ENCODE data around the gene BCAT1. TPM values are rescaled to one million over a fixed set of nuclear protein-coding genes. Genes with fewer than 3 reads are reported as not detected.

The BCAT1 gene
- total RNA-seq, 5 donors from 2014 or later (not counting 1 experiment from before 2014, with no cell fraction given), result 1.2 to 4.2 (median 3.2) TPM

GRCh38 chr12:24775073-24775472 lies 173.8 kb downstream of the BCAT1 start:
- Mint-ChIP-seq H3K4me3 (no peak overlapping the region), H3K4me1 (no peaks in the 10 kb centered on the region), H3K27me3 (peaks cover 0 to 3% of the 10 kb centered on the region in 2 donors), H3K27ac (no peak overlapping the region), H3K9me3 (no peaks in the 10 kb centered on the region), H3K36me3 (no peaks in the 10 kb centered on the region)
- 100% methylated on average over 3 of the region's 5 CpGs for WGBS (ENCODE audit: insufficient coverage)
- Histone ChIP-seq H3K4me1 (ENCODE audit: control insufficient read depth in 1 of 2, extremely low read depth in 1 of 2, insufficient read depth in 2 of 2, low read length in 2 of 2) (no peaks in the 10 kb centered on the region), H3K36me3 (ENCODE audit: control insufficient read depth in 2 of 2, extremely low read depth in 1 of 2, insufficient read depth in 1 of 2, low read length in 1 of 2) (no peaks in the 10 kb centered on the region), H3K27ac (ENCODE audit: low read length) (no peak overlapping the region), H3K4me3 (ENCODE audit: control insufficient read depth in 1 of 2, extremely low read depth in 1 of 2, low read length in 1 of 2) (no peak overlapping the region), H3K27me3 (replicated peaks in 1 of 2; ENCODE audit: control insufficient read depth in 2 of 2, extremely low read depth in 1 of 2, insufficient read depth in 2 of 2, low read length in 1 of 2) (no peaks in the 10 kb centered on the region), H3K9me3 (no peaks in the 10 kb centered on the region)
- DNase-seq (no peak), ATAC-seq (replicated peaks in 1 of 4) (no peak)
- ChIA-PET CTCF (no interaction called here), POLR2A (no interaction called here)

GRCh38 chr12:24773996-24774395 lies 174.9 kb downstream of the BCAT1 start:
- Histone ChIP-seq H3K27me3 (replicated peaks in 1 of 2; ENCODE audit: control insufficient read depth in 2 of 2, extremely low read depth in 1 of 2, insufficient read depth in 2 of 2, low read length in 1 of 2) (no peaks in the 10 kb centered on the region), H3K36me3 (ENCODE audit: control insufficient read depth in 2 of 2, extremely low read depth in 1 of 2, insufficient read depth in 1 of 2, low read length in 1 of 2) (no peaks in the 10 kb centered on the region), H3K4me3 (ENCODE audit: control insufficient read depth in 1 of 2, extremely low read depth in 1 of 2, low read length in 1 of 2) (no peak overlapping the region), H3K27ac (ENCODE audit: low read length) (no peak overlapping the region), H3K9me3 (no peaks in the 10 kb centered on the region), H3K4me1 (ENCODE audit: control insufficient read depth in 1 of 2, extremely low read depth in 1 of 2, insufficient read depth in 2 of 2, low read length in 2 of 2) (no peaks in the 10 kb centered on the region)
- H3K36me3 Mint-ChIP-seq, result no peaks in the 10 kb centered on the region
- no peak overlapping the region for H3K4me3 Mint-ChIP-seq
- WGBS (ENCODE audit: insufficient coverage), result 86% methylated on average over 2 of the region's 3 CpGs
- no peaks in the 10 kb centered on the region for H3K9me3 Mint-ChIP-seq
- DNase-seq (no peak), ATAC-seq (replicated peaks in 1 of 4) (no peak)
- H3K27me3 Mint-ChIP-seq, result no peaks in the 10 kb centered on the region
- POLR2A ChIA-PET, result no interaction called here
- no peak overlapping the region for H3K27ac Mint-ChIP-seq
- CTCF ChIA-PET, result no interaction called here
- H3K4me1 Mint-ChIP-seq, result no peaks in the 10 kb centered on the region

GRCh38 chr12:24772813-24773212 lies 176.1 kb downstream of the BCAT1 start:
- no peaks in the 10 kb centered on the region for H3K4me1 ChIP-seq (ENCODE audit: control insufficient read depth in 1 of 2, extremely low read depth in 1 of 2, insufficient read depth in 2 of 2, low read length in 2 of 2)
- H3K4me1 Mint-ChIP-seq, result no peaks in the 10 kb centered on the region
- no peaks in the 10 kb centered on the region for H3K9me3 ChIP-seq
- DNase-seq (no peak), ATAC-seq (replicated peaks in 1 of 4) (no peak)
- no peaks in the 10 kb centered on the region for H3K27me3 Mint-ChIP-seq
- H3K9me3 Mint-ChIP-seq, result no peaks in the 10 kb centered on the region
- no peak overlapping the region for H3K27ac ChIP-seq (ENCODE audit: low read length)
- H3K27me3 ChIP-seq (replicated peaks in 1 of 2; ENCODE audit: control insufficient read depth in 2 of 2, extremely low read depth in 1 of 2, insufficient read depth in 2 of 2, low read length in 1 of 2), result no peaks in the 10 kb centered on the region
- ChIA-PET CTCF (no interaction called here), POLR2A (no interaction called here)
- H3K27ac Mint-ChIP-seq, result no peak overlapping the region
- H3K36me3 Mint-ChIP-seq, result no peaks in the 10 kb centered on the region
- no peak overlapping the region for H3K4me3 ChIP-seq (ENCODE audit: control insufficient read depth in 1 of 2, extremely low read depth in 1 of 2, low read length in 1 of 2)
- H3K36me3 ChIP-seq (ENCODE audit: control insufficient read depth in 2 of 2, extremely low read depth in 1 of 2, insufficient read depth in 1 of 2, low read length in 1 of 2), result no peaks in the 10 kb centered on the region
- no peak overlapping the region for H3K4me3 Mint-ChIP-seq

GRCh38 chr12:24770821-24771220 lies 178.1 kb downstream of the BCAT1 start:
- H3K9me3 ChIP-seq, result no peaks in the 10 kb centered on the region
- no peak overlapping the region for H3K27ac ChIP-seq (ENCODE audit: low read length)
- Mint-ChIP-seq H3K27ac (no peak overlapping the region), H3K4me1 (no peaks in the 10 kb centered on the region), H3K36me3 (no peaks in the 10 kb centered on the region), H3K9me3 (no peaks in the 10 kb centered on the region), H3K27me3 (no peaks in the 10 kb centered on the region), H3K4me3 (no peak overlapping the region)
- ChIA-PET CTCF (no interaction called here), POLR2A (no interaction called here)
- no peaks in the 10 kb centered on the region for H3K36me3 ChIP-seq (ENCODE audit: control insufficient read depth in 2 of 2, extremely low read depth in 1 of 2, insufficient read depth in 1 of 2, low read length in 1 of 2)
- WGBS (ENCODE audit: insufficient coverage), result no CpG with 5 or more reads among the region's 4 CpGs
- no peaks in the 10 kb centered on the region for H3K4me1 ChIP-seq (ENCODE audit: control insufficient read depth in 1 of 2, extremely low read depth in 1 of 2, insufficient read depth in 2 of 2, low read length in 2 of 2)
- DNase-seq (no peak), ATAC-seq (replicated peaks in 1 of 4) (no peak)
- no peaks in the 10 kb centered on the region for H3K27me3 ChIP-seq (replicated peaks in 1 of 2; ENCODE audit: control insufficient read depth in 2 of 2, extremely low read depth in 1 of 2, insufficient read depth in 2 of 2, low read length in 1 of 2)
- no peak overlapping the region for H3K4me3 ChIP-seq (ENCODE audit: control insufficient read depth in 1 of 2, extremely low read depth in 1 of 2, low read length in 1 of 2)

- Mint-ChIP-seq H3K4me1 (no peaks in the 10 kb centered on the region), H3K36me3 (no peaks in the 10 kb centered on the region), H3K9me3 (no peaks in the 10 kb centered on the region), H3K4me3 (no peak overlapping the region), H3K27ac (no peak overlapping the region), H3K27me3 (no peaks in the 10 kb centered on the region)
- no CpG with 5 or more reads among the region's 3 CpGs for WGBS (ENCODE audit: insufficient coverage)
- H3K27me3 ChIP-seq (replicated peaks in 1 of 2; ENCODE audit: control insufficient read depth in 2 of 2, extremely low read depth in 1 of 2, insufficient read depth in 2 of 2, low read length in 1 of 2), result no peaks in the 10 kb centered on the region
- DNase-seq (no peak), ATAC-seq (replicated peaks in 1 of 4) (no peak)
- H3K9me3 ChIP-seq, result no peaks in the 10 kb centered on the region
- ChIA-PET CTCF (no interaction called here), POLR2A (no interaction called here)
- H3K36me3 ChIP-seq (ENCODE audit: control insufficient read depth in 2 of 2, extremely low read depth in 1 of 2, insufficient read depth in 1 of 2, low read length in 1 of 2), result no peaks in the 10 kb centered on the region
- H3K27ac ChIP-seq (ENCODE audit: low read length), result no peak overlapping the region
- no peak overlapping the region for H3K4me3 ChIP-seq (ENCODE audit: control insufficient read depth in 1 of 2, extremely low read depth in 1 of 2, low read length in 1 of 2)
- no peaks in the 10 kb centered on the region for H3K4me1 ChIP-seq (ENCODE audit: control insufficient read depth in 1 of 2, extremely low read depth in 1 of 2, insufficient read depth in 2 of 2, low read length in 2 of 2)
These were observed 178.6 kb downstream of the BCAT1 start for GRCh38 chr12:24770334-24770733.

GRCh38 chr12:24769682-24770081 lies 179.2 kb downstream of the BCAT1 start:
- Histone ChIP-seq H3K4me3 (ENCODE audit: control insufficient read depth in 1 of 2, extremely low read depth in 1 of 2, low read length in 1 of 2) (no peak overlapping the region), H3K36me3 (ENCODE audit: control insufficient read depth in 2 of 2, extremely low read depth in 1 of 2, insufficient read depth in 1 of 2, low read length in 1 of 2) (no peaks in the 10 kb centered on the region), H3K4me1 (ENCODE audit: control insufficient read depth in 1 of 2, extremely low read depth in 1 of 2, insufficient read depth in 2 of 2, low read length in 2 of 2) (no peaks in the 10 kb centered on the region), H3K9me3 (no peaks in the 10 kb centered on the region), H3K27me3 (replicated peaks in 1 of 2; ENCODE audit: control insufficient read depth in 2 of 2, extremely low read depth in 1 of 2, insufficient read depth in 2 of 2, low read length in 1 of 2) (no peaks in the 10 kb centered on the region), H3K27ac (ENCODE audit: low read length) (no peak overlapping the region)
- no peak for DNase-seq
- no peaks in the 10 kb centered on the region for H3K4me1 Mint-ChIP-seq
- no peak overlapping the region for H3K4me3 Mint-ChIP-seq
- WGBS (ENCODE audit: insufficient coverage), result no CpG with 5 or more reads among the region's 3 CpGs
- ChIA-PET CTCF (no interaction called here), POLR2A (no interaction called here)
- ATAC-seq (replicated peaks in 1 of 4), result no peak
- H3K36me3 Mint-ChIP-seq, result no peaks in the 10 kb centered on the region
- H3K27me3 Mint-ChIP-seq, result no peaks in the 10 kb centered on the region
- H3K9me3 Mint-ChIP-seq, result no peaks in the 10 kb centered on the region
- H3K27ac Mint-ChIP-seq, result no peak overlapping the region

GRCh38 chr12:24768415-24768814 lies 180.5 kb downstream of the BCAT1 start:
- Mint-ChIP-seq H3K27ac (no peak overlapping the region), H3K4me1 (no peaks in the 10 kb centered on the region), H3K4me3 (no peak overlapping the region), H3K27me3 (no peaks in the 10 kb centered on the region), H3K9me3 (no peaks in the 10 kb centered on the region), H3K36me3 (no peaks in the 10 kb centered on the region)
- H3K36me3 ChIP-seq (ENCODE audit: control insufficient read depth in 2 of 2, extremely low read depth in 1 of 2, insufficient read depth in 1 of 2, low read length in 1 of 2), result no peaks in the 10 kb centered on the region
- DNase-seq (no peak), ATAC-seq (replicated peaks in 1 of 4) (no peak)
- no peak overlapping the region for H3K4me3 ChIP-seq (ENCODE audit: control insufficient read depth in 1 of 2, extremely low read depth in 1 of 2, low read length in 1 of 2)
- ChIA-PET POLR2A (no interaction called here), CTCF (no interaction called here)
- no peak overlapping the region for H3K27ac ChIP-seq (ENCODE audit: low read length)
- H3K9me3 ChIP-seq, result no peaks in the 10 kb centered on the region
- no peaks in the 10 kb centered on the region for H3K27me3 ChIP-seq (replicated peaks in 1 of 2; ENCODE audit: control insufficient read depth in 2 of 2, extremely low read depth in 1 of 2, insufficient read depth in 2 of 2, low read length in 1 of 2)
- no peaks in the 10 kb centered on the region for H3K4me1 ChIP-seq (ENCODE audit: control insufficient read depth in 1 of 2, extremely low read depth in 1 of 2, insufficient read depth in 2 of 2, low read length in 2 of 2)
